GM21423 (cell line): ENCODE results near the gene CLEC3A.
A peak's percentile ranks its signal among the peaks of the same experiment; 100 is the strongest.
"Not testable (repeated sequence)": the region's sequence is repeated elsewhere in the genome, so short reads cannot be mapped to it uniquely, and the experiment has no call there.

Experiments used
- ATAC-seq: cut with Tn5 transposase; IDR thresholded peaks from one replicate; pipeline ENCODE4 v1.9.1; 2021; ENCODE audit warnings: mild to moderate bottlenecking, moderate library complexity; ENCODE audit not compliant: unreplicated experiment

Gene CLEC3A, protein sequence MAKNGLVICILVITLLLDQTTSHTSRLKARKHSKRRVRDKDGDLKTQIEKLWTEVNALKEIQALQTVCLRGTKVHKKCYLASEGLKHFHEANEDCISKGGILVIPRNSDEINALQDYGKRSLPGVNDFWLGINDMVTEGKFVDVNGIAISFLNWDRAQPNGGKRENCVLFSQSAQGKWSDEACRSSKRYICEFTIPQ

DNA sequence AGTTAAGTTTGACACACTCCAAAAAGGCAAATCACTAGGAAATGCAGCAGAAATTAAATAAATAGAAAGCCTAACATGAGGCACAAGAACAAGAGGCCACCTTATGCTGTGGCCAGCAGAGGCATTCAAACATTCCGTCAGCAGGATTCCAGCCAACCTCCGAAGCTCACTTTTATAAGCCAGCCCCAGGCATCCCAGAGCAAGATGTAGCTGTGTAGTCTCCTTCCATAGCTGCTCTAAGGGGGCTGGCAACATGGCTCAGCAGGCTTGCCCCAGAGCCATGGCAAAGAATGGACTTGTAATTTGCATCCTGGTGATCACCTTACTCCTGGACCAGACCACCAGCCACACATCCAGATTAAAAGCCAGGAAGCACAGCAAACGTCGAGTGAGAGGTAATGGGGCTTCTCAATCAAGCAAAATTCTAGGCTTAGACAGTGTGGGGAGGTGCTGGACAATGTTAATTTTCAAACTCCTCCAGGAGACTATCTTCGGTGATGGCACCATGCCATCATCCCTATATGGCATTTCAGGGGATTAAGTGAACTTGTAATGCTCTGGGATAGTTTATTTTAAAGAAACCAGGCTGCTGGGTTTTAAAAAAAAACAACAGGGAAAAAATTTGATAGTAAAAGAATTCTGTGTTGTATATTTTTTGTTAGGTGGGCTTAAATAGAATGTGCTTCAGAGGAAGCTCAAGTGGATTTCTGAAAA lies at the start of gene CLEC3A:
Gene CLEC3A (plus strand): TSS at position 202 of the 714 bp plus-strand sequence. CDS start 79 bp downstream, at position 281.
- no peak for ATAC-seq

DNA sequence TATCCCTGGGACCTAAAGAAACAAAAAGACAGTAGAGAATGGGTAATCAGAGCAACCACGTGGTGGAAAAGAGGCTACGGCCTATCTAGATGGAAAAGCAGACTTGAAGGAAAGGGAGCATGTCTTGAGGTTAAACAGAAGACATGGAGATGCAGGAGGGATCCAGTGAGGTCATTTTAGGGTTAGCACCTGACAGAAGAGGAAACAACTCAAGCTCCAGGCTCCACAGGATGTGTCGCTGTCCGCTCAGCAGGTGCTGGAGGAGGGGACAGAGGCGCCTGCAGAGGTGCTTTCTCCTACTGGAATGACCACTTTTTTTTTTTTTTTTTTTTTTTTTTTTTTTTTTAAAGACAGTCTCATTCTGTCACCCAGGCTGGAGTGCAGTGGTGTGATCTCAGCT lies 47.5 kb upstream of the CLEC3A start:
- no peak for ATAC-seq

DNA sequence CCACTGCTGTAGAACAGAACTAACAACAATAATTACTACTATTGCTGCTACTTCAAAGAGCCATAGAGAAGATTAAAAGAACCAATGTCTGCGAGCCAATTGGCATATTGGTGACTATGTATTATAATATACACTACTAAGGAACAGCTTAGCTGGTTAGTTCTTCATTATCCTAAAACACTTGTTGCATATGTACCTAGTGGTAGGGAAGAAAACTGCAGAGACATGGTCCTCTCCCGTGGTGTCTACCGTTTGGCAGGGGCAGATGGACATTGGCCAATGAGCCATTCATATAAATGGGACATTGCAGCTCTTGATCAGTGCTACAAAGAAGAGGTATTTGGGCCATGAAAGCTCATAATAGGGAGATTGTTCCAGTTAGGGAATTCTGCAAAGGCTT lies 46.4 kb upstream of the CLEC3A start:
- no peak for ATAC-seq

DNA sequence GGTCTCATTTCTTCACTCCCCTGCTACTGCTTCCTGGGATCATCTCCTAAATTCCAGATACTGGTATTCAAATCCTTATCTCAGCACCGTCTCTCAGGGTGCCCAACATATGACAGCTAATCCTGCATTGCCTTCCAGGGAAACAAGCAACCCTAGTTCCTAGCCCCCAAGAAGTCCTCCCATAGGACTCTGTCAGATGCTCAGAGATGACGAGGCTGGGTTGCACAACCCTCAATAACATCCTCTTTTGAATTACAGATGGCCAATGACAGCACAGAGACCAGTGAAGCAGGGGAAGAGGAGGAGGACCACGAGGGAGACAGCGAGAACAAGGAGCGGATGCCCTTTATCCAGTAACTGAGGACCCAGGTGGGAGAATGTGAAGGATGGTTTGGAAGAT lies 45.0 kb upstream of the CLEC3A start:
- no peak for ATAC-seq

DNA sequence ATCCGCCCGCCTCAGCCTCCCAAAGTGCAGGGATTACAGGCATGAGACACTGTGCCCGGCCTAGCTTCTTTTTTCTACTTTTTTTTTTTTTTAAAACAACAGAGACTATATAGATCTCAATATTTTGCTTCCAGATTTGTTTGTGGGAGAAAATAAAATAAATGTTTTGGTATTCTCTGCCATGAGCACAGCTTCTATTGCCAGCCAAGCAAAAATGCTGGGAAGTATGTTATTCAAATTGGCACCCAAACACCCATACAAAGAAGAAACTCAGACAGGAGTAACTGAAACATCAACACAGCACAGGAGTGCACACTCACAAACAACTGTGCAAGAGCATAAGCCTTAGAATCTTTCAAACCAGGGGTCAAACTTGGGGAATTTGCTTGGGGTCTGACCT lies 37.2 kb upstream of the CLEC3A start:
- no peak for ATAC-seq

DNA sequence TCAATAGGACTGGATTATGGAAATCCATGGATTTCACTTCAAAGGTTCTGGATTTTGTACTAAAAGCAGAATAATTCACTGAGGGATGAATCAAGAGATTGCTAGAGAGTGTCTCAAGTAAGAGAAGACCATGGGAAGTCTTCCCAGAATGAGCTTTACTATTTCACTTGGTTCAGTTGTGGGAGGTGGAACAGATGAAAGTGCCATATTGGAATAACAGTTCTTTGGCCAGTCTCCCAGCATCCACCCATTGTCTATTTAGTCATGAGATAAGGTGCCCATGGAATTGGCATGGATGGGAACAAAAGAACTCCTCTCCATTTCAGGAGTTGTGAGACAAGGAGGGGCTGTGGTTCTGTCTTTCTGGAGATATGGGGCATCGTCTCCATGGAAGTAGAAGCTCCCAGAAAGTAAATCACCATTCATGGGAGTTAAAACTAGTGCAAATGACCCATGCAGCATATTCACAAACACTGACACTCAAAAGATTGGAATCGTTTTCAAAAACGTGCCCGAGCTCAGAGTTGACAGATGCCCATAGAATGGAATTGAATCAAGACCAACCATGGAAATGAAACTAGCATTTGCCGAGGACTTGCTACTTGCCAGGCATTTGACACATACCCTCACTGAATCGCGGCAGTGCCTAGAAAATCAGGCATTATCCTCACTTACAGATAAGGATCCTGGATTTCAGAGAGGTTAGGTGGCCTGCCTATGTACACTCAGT lies 36.2 kb upstream of the CLEC3A start:
- no peak for ATAC-seq

DNA sequence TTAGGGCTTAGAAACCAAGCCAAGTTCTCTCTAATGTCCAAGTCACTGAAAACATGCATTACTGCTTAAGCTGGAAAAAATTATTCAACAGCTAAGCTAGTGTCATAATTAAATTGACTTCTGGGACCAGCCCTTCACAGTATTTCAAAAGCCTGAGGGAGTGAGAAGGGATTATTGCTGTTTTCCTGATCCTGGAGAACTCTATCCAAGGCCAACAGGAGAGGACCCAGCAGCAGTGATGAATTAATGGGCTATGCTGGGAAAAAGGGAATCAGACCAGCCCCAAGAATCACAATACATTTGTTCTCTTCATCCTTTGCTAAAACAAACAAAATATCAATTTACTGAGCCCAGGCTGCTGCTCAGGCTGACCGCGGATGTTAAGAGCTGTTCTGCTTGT lies 34.5 kb upstream of the CLEC3A start:
- ATAC-seq, result no peak

DNA sequence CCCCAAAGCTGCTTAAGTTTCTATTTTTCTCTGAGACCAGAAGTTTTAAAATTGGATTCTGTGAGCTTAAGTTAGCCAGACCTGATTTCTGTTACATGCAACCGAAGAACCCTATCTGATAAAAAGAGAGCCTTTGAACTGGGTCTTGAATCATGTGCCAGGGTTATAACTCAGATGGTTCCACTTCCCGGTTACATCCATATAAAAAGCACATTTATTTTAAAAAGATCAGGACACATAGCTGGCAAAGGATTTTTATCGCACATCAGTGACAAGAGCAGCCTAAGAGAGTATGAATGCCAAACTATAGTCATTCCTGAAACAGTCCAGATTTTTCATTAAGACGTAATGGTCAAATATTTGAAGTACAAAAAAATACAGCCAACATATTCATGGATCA lies 32.5 kb upstream of the CLEC3A start:
- ATAC-seq, result no peak

DNA sequence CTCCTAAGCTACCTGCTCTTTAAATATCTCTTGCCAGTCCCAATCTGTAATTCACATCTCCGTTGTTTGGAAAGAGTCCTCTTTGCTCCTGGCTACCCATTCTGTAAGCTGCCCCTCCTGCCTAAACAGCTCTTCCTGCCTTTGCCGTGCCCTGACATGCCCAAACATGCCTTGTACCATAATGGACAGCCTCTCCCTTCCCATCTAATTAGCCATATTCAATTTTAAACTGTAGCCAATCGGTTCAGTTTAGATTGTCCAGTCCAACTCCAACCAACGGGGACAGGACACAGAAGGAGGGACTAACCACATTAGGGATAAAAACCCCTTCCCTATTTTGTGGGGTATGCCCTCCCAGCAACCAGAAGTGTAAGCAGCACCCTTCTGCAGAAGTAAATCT lies 30.6 kb upstream of the CLEC3A start:
- no peak for ATAC-seq

DNA sequence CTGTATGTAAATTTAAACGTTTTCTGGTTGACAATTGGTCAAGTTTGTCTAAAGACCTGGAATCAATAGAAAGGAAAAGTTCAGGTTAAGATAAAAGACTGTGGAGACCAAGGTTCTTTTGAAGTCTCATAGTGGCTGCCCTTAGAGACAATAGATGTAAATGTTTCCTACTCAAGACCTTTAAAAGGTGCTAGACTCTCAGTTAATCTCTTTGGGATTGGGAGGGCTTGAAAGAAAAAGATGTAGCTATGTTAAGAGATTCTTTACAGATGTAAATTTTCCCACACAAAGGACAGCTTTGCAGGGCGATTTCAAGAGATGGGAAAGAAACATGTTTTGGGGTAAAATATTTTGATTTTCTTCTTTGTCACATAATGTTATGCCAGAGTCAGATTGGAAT lies 30.0 kb upstream of the CLEC3A start:
- not testable (repeated sequence) for ATAC-seq

DNA sequence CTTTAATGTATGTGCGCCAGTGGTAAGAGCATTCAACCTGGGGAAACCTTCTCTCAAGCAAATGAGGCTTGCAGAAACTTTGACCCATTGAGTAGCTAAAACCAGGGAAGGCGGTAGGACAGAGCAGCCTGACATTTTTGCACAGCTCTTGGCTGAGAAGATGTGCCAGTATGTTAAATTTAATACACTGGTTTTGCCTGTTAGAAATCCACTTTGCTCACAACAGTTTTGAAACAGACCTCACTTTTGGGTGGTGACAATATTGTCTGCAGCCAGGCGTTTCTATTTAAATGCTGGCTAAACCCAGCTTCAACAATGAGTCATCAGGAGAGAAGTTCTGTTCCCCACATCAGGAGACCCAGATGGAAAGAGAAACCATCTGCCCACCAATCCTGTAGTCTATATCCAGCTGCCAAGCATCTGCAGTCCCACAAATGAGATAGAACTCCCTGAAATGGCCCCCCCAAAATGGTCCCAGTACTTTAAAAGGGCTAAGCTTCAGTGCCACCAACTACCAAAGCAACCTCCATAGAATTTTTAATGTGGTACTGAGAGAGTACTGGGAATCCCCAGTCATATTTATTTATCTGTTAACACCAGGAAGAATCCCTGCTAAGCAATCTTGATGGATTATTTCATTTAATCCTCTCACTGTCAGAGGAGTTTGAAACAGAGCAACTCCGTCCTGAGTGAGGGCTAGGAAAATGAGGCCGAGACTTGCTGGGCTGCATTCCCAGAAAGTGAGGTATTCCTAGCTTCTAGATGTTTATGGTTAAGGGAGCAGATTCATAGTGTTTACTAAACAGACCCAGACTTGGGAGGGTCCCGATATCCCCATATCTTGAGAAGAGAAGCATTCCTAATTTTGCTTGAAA lies 29.0 kb upstream of the CLEC3A start:
- no peak for ATAC-seq

DNA sequence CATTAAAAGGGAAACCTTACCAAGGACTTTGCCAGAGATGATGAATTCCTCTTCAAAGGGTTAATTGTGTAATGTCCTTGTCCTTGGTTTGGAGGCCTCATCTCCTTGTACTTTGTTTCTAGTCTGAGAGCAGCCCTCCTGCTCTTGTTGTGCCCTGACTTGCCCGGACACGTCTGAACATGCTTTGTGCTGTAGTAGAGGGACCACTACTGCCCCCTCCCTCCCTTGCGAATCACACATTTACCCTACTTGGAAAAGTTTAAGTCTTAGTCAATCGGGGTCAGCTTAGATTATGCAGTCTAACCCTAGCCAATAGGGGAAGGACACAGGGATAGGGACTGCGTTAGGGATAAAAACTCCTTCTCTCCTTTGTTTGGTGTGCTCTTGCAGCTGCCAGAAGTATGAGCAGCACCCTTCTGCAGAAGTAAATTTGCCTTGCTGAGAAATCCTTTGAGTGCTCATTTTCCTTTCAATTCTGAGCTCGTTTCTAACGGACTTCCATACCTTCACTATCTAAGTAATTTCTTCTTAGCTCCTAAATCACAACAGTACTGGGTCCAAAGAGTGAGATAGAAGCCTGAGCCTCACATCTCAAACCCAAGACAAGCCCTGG lies 26.4 kb upstream of the CLEC3A start:
- ATAC-seq, result no peak

DNA sequence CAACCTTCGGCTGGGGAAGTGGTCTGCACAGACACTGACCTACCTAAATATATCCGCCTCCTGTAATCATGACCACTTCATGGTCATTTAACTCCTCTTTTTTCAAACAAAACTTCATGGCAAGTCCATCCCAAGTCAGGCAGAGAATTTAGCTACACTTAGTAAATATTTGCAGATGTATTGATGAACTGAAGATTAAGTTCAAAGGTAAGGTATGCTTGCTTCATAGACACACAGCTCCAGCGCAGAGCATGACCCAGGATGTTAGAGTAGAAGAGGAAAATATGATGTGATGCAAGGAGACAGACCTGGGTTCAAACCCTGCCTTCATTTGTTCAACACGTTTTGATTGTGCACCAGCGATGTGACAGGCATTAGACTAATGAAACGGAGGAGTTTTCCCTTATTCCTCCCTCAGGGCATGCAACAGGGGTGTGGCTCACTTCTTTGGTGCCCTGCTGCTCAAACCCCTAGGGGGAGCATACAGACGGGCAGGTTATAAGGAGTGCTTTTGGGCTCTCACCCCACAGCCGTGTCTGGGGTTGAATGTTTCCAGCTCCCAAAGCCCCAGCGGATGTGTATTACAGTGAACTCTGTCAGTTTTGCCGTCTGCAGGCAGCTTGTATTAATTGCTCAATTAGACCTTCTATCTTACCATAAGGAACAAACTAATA lies 23.9 kb upstream of the CLEC3A start:
- no peak for ATAC-seq

DNA sequence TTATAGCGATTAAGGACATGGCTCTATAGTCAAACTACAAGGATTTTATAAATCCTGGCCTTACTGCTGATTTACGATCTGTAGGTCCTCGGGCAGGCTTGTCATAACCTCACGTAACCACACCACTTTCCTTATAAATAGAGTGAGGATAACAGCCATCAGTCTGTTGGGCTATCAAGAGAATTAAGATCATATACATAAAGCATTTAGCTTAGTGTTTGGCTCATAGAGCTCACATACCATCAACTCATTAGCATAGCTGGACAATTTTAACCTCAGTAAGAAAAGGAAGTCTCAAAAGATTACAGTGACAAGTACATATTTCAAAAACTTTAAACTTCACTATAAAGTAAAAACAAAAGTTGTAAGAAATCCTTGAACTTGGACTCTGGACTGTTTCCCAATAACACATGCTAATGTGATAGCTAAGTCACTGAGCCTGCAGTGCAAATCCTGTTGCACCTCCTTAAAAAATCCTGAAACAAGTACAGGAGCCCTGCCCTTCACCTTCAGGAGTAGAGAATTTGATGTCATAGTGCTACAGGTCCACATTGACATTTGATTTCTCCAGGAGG lies 20.8 kb upstream of the CLEC3A start:
- ATAC-seq, result no peak

DNA sequence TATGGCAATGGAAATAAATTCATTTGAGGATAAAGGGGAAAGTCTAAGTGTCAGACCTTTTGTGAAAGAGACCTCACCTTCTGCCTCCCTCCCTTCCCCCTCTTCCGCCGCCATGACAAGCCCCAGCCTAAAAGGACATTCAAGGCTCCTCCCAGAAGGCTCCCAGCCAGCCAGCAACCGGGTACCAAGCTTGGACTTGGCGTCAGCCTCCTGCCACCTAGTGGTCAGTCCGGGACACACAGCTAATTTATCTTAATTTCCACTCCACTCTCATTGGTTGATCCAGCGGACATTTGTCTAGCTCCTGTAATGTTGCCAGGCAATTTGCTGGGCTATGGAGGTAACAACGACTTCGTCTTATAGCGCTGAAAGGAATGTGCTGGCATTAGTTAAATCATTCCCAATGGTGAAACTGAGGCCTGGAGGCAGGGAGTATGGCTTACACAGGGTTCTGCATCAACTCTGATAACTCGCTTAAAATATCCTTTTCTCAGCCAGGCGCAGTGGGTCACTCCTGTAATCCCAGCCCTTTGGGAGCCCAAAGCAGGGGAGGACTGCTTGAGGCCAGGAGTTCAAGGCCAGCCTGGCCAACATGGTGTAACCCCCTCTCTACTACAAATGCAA lies 19.3 kb upstream of the CLEC3A start:
- peak; percentile 99 for ATAC-seq

DNA sequence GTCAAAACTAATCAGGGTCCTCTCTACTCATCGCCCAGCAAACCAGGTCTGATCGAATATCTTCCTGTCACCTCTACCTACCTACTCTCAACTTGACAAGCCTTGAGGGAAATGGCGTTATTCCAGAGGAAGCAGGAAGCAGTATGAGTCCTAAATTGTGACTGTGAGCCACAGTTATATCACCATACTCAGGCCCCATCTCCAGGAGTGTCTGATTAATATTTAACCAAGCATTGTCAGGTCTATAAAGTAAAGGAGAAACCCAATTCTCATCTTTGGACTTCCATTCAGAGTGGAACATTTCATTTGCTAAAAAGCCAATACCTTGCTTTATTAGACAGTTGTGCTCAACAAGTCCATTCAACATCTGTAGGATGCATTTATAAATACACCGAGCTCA lies 17.8 kb upstream of the CLEC3A start:
- ATAC-seq, result no peak

DNA sequence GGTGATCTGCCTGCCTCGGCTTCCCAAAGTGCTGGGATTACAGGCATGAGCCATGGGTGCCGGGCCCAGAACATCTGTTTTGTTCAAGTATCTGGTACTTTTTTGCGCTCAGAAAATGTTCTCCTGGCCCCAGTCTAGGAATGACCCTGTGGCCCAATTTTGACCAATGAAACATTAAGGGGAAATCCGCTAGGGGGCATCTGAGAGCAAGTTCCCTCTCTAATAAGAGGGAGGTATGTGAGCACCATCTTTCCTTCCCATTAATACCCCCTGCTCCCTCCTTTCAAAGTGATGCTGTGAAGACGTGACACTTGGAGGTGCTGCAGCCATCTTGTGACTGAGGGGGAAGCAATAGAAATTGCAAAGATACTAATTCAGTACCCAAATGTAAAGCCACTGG lies 16.5 kb upstream of the CLEC3A start:
- ATAC-seq, result no peak

DNA sequence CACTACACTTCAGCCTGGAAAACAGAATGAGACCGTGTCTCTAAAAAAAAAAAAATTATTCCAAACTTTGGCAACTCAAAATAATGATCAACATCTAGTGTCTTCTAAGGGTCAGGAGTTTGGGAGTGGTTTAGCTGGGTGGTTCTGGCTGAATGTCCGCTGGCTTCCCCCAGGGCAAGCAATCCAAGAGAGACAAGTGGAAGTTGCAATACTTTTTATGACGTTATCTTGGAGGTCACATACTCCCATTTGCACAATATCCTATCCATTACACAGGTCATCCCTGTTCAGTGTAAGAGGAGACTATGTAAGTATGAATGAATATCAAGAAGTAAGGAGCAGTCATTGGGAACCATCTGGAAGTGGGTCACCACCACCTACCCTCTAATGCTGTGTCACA lies 15.2 kb upstream of the CLEC3A start:
- ATAC-seq, result no peak

DNA sequence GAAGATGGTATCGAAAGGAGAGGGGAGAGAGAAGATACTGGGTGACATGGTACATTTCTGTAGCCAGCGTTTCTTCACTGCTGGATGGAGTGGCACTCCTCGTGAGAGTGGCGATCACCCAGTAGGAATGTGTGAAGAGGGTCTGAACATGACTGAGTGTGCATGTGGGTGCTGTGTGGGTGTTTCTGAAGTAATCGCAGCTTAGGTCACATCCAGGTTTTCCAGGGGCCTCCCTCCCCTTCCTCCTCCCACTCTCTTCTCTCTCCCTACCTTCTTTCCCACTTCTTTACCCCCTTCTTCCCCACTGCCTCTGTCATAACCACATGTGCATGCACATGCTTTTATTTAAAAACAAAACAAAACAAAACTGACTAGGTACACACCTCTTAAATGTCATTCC lies 1.8 kb downstream of the CLEC3A start:
- no peak for ATAC-seq
